HG03520 (cell line): ENCODE data around the gene GGPS1.
"Not testable (repeated sequence)": the region's sequence is repeated elsewhere in the genome, so short reads cannot be mapped to it uniquely, and the experiment has no call there.

ENCODE experiments used
- ATAC-seq: cut with Tn5 transposase; IDR thresholded peaks from one replicate; pipeline ENCODE4 v1.9.1; 2021; ENCODE audit warnings: mild to moderate bottlenecking, moderate library complexity; ENCODE audit not compliant: unreplicated experiment

Gene GGPS1

DNA sequence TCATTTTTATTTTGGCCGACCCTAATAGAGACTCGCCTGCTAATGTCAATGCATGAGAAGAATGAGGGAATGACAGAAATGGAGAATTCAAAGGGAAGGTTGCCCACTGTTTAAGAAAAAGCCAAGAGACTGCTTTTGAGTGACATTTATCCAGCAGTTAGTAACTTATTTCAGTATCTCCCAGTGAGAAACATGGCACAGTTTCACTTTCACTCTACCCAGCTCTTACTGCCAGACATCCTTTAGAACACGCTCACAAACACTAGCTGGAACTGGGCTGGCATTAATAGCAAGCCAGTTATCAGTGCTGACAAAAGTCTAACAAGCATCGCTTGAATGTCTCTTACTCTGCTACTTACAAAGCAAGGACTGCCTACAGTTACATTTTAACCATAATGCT is 8.5 kb downstream of the GGPS1 start:
- no peak for ATAC-seq

DNA sequence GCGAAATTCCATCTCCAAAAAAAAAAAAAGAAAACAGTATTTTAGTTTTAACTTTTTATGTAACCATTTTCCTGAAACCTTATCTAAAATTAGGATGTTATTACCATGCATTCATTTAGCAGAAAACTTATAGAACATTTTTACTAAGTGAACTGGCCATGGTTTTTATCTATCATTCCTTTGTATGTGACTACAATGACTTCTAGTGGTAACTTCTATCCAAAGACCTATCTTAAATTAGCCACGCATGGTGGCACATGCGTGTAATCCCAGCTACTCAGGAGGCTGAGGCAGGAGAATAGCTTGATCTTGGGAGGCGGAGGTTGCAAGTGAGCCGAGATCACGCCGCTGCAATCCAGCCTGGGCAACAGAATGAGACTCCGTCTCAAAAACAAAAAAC is 11.4 kb downstream of the GGPS1 start:
- no peak for ATAC-seq

DNA sequence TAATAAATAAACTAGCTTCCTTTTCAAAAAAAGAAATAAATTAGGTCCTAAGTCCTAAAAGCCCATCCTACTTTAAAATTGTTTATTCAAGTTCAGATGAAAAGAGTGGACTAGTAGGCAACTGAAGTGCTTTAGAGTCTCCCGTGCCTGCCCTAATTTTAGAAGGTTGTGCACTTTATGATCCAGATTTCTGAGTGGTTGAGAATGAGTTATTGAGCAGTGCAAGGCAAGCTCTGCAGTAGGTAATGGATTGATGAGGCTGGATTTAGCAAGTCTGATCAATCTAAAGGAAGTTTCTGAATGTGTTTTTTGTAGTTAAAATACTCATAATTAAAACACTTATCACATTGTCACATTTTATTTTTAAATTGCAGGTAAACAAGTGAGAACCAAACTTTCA is 13.0 kb downstream of the GGPS1 start:
- ATAC-seq = no peak

- no peak for ATAC-seq
Observed at GRCh38 chr1:235342039-235342438, 13.7 kb downstream of the GGPS1 start.

DNA sequence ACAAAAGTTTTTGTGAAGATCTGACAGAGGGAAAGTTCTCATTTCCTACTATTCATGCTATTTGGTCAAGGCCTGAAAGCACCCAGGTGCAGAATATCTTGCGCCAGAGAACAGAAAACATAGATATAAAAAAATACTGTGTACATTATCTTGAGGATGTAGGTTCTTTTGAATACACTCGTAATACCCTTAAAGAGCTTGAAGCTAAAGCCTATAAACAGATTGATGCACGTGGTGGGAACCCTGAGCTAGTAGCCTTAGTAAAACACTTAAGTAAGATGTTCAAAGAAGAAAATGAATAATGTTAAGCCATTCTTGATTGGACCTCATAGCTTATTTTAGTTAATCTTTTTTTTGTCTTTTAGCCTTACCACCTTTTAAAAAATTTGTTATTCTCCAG is 14.1 kb downstream of the GGPS1 start:
- no peak for ATAC-seq

GRCh38 chr1:235343726-235344125 is 15.4 kb downstream of the GGPS1 start:
- ATAC-seq = no peak

DNA sequence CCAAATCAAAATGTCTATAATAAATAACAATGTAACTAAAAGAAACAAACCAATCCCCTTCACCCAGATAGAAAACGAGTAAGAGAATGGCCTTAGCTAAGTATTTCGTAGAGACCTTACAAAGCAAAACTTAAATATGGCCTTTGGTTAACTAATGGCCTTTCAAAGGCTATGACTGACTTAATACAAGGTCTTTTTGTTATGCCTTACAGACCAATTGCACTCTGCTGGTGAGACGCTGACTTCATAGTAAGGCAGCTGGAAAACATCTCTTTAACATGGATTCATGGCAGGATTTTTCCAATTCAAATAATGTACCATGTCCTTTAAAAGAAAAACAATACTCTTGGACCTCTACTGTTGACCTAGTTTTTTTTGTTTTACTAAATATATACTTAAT is 23.1 kb downstream of the GGPS1 start:
- ATAC-seq = no peak

DNA sequence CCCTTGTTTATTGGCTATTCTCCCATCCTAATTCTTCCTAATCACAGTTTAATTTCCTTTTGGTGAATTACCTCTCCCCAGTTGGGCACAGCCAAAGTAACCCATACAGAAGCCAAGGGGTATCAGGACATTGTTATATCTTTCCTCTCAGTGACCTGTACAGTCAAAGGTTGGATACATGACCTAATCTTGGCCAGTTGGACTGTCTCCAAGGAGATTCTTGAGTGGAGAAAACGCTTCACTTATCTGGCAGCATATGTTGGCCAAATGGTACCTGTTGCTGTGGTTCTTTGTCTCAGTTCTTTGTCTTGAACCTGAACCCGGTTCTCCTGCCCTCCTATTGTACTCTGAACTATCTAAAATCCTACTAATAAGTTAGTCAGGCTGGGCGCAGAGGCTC is 23.5 kb downstream of the GGPS1 start:
- ATAC-seq = no peak

DNA sequence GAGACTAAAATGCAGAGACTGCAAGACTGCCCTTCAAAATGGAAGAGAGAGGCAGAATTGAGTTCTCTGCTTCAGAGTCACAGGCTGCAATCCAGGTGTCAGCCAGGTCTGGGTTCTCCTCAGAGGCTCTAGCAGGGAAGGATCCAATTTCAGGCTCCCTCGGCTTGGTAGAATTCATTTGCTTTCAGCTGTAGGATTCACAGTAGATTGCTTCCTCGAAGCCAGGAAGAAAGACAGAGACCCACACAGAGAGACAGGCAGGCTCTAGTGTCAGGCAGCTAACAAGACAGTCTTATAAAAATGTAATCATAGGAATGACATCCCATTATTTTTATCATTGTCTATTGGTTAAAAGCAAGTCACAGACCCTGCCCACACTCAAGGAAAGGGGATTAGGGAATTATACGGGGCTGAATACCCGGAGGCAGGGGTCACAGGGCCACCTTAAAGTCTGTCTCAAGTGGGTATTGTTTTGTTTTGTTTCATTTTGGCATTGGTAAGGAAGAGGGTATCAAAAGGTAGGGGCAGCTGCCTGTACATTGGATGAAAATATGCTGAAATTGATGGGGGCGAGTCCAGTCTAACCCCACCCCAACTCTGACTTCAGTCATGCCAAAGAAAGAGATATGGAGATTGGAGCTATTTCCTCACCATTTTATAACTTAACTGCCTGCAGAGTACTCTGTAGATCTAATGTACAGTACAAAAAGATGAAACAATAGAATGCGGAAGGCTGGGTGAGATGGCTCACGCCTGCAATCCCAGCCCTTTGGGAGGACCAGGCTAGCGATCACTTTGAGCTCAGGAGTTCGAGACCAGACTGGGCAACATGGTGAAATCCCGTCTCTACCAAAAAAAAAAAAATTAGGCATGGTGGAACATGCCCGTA is 29.4 kb downstream of the GGPS1 start:
- ATAC-seq = no peak

- no peak for ATAC-seq
Observed at GRCh38 chr1:235358899-235359298, 30.5 kb downstream of the GGPS1 start.

DNA sequence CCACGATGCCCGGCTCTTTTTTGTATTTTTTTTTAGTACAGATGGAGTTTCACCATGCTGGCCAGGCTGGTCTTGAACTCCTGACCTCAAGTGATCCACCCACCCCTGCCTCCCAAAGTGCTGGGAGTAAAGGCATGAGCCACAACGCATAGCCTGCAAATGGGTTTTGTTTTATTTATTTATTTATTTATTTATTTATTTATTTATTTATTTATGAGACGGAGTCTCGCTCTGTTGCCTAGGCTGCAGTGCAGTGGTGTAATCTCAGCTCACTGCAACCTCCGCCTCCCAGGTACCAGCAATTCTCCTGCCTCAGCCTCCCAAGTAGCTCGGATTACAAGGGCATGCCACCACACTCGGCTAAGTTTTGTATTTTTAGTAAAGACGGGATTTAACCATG is 35.8 kb downstream of the GGPS1 start:
- ATAC-seq = not testable (repeated sequence)

- ATAC-seq = no peak
Observed at GRCh38 chr1:235366286-235366685, 37.9 kb downstream of the GGPS1 start.

DNA sequence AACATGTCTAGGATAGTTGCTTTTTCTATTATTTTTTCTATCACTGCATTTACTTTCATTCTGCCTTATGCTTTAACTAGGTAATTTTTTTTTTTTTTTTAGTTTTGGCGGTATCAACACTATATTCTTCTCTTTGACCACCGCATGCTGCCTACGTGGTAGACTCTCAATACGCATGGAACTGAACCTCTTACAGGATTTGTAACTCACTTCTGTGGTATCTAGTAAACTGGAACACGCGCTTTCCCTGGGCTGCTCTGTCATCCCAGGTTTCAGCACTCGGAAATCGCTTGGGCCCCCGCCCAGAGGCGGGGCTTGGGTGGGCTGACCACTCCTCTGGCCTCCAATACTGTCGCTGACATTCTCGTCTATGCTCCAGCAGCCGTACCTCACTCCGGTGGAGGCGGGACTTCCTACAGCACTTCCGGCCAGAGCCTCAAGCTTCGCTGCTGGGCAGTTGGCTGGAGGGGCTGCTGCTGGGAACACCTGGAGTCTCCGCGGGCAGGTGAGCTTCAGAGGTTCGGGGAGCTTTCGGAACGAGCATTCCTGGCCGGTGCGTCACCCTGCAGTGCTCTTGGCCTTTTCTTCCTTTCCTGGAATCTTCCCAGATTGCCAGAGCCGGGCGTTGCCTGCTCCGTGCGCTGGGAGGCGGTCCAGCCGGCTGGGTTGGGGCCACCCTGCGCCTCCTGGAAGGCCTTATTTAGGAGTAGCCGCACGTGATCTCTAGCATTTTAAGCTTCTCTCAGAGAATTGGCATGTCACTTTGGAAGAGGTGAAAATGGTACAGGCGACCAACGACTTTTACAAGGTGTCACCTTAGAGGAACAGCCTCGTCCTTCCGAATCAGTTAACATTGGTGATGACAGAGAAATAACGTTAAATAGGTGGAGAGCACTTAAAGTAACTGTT is 38.9 kb downstream of the GGPS1 start, which contains the start of gene TBCE:
Gene TBCE (plus strand): TSS at position 428 of the 909 bp plus-strand sequence. CDS start 12,623 bp downstream, outside the sequence.
- peak; percentile 99 for ATAC-seq

GRCh38 chr1:235368428-235368827 is 40.1 kb downstream of the GGPS1 start:
- ATAC-seq = no peak

- no peak for ATAC-seq
Observed at GRCh38 chr1:235369802-235370201, 41.4 kb downstream of the GGPS1 start.

GRCh38 chr1:235375919-235376605 is 47.7 kb downstream of the GGPS1 start:
- ATAC-seq = no peak

GRCh38 chr1:235378134-235378735 is 49.9 kb downstream of the GGPS1 start:
- ATAC-seq = not testable (repeated sequence)

DNA sequence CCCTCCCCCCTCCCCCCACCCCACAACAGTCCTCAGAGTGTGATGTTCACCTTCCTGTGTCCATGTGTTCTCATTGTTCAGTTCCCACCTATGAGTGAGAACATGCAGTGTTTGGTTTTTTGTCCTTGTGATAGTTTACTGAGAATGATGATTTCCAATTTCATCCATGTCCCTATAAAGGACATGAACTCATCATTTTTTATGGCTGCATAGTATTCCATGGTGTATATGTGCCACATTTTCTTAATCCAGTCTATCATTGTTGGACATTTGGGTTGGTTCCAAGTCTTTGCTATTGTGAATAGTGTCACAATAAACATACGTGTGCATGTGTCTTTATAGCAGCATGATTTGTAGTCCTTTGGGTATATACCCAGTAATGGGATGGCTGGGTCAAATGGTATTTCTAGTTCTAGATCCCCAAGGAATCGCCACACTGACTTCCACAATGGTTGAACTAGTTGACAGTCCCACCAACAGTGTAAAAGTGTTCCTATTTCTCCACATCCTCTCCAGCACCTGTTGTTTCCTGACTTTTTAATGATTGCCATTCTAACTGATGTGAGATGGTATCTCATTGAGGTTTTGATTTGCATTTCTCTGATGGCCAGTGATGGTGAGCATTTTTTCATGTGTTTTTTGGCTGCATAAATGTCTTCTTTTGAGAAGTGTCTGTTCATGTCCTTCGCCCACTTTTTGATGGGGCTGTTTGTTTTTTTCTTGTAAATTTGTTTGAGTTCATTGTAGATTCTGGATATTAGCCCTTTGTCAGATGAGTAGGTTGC is 53.8 kb downstream of the GGPS1 start:
- ATAC-seq = not testable (repeated sequence)

- not testable (repeated sequence) for ATAC-seq
Observed at GRCh38 chr1:235385633-235386032, 57.3 kb downstream of the GGPS1 start.

GRCh38 chr1:235391874-235392273 is 63.5 kb downstream of the GGPS1 start:
- no peak for ATAC-seq
